WTC11 (cell line): ENCODE data around the gene PCGF2.

ENCODE experiments used
- CREB1 ChIP-seq: sonication (generic); formaldehyde crosslinking; IDR thresholded peaks from 2 replicates; pipeline ENCODE4 v1.8.0; 2023; ENCODE audit warnings: mild to moderate bottlenecking, missing genetic modification reagents
- CREM ChIP-seq: sonication (generic); formaldehyde crosslinking; IDR thresholded peaks from 2 replicates; pipeline ENCODE4 v1.8.1; 2022; ENCODE audit warnings: mild to moderate bottlenecking, missing genetic modification reagents, moderate library complexity
- CTCF ChIP-seq: fragments of 200-600 bp; IDR thresholded peaks from 2 replicates; pipeline ENCODE4 v1.8.0; 2022; ENCODE audit warnings: antibody characterized with exemption
- JUN ChIP-seq: sonication (generic); formaldehyde crosslinking; IDR thresholded peaks from 2 replicates; pipeline ENCODE4 v1.8.0; 2023; ENCODE audit warnings: mild to moderate bottlenecking, missing genetic modification reagents
- MAX ChIP-seq: sonication (generic); formaldehyde crosslinking; IDR thresholded peaks from 2 replicates; pipeline ENCODE4 v1.8.0; 2022; ENCODE audit warnings: mild to moderate bottlenecking, missing genetic modification reagents
- NFE2L1 ChIP-seq: sonication (generic); formaldehyde crosslinking; IDR thresholded peaks from 2 replicates; pipeline ENCODE4 v1.8.1; 2023; ENCODE audit warnings: missing genetic modification reagents
- NFYB ChIP-seq: sonication (generic); formaldehyde crosslinking; conservative IDR thresholded peaks from 2 replicates; pipeline ENCODE4 v1.8.0; 2022; ENCODE audit warnings: low read depth, missing genetic modification reagents
- NR3C1 ChIP-seq: sonication (generic); formaldehyde crosslinking; conservative IDR thresholded peaks from 2 replicates; pipeline ENCODE4 v1.8.1; 2023; ENCODE audit warnings: low read depth, mild to moderate bottlenecking, missing genetic modification reagents
- PRDM15 ChIP-seq: sonication (generic); formaldehyde crosslinking; IDR thresholded peaks from 2 replicates; pipeline ENCODE4 v1.8.0; 2022; ENCODE audit warnings: missing genetic modification reagents
- SMAD3 ChIP-seq: sonication (generic); formaldehyde crosslinking; IDR thresholded peaks from 2 replicates; pipeline ENCODE4 v1.8.0; 2022; ENCODE audit warnings: missing genetic modification reagents, mild to moderate bottlenecking, borderline replicate concordance
- ZNF512 ChIP-seq: sonication (generic); formaldehyde crosslinking; IDR thresholded peaks from 2 replicates; pipeline ENCODE4 v1.8.1; 2022; ENCODE audit warnings: missing genetic modification reagents, borderline replicate concordance

GRCh38 chr17:38749223-38750043, 1.3 kb upstream of the PCGF2 start:
- peak; percentile 78 for TF ChIP-seq PRDM15 (CRISPR knock-in tag)
- TF ChIP-seq SMAD3: 0 out of 2 replicates have a peak, but pooled peaks have one; percentile 4
- peak; percentile 64; the same call in 1 of the 2 replicates for TF ChIP-seq NFE2L1
- no peak for TF ChIP-seq CTCF
- TF ChIP-seq NFYB (CRISPR knock-in tag): no peak
- TF ChIP-seq CREB1 (CRISPR knock-in tag): peak; percentile 54; the same call in 1 of the 2 replicates
- TF ChIP-seq ZNF512 (CRISPR knock-in tag): no peak
- TF ChIP-seq CREM (CRISPR knock-in tag): no peak
- peak; percentile 85 for TF ChIP-seq MAX (CRISPR knock-in tag)
- no peak for TF ChIP-seq NR3C1
- no peak for TF ChIP-seq JUN (CRISPR knock-in tag)
